HG02973 (cell line): ENCODE data around the gene GADL1.

Source experiments
- ATAC-seq: cut with Tn5 transposase; IDR thresholded peaks from one replicate; pipeline ENCODE4 v1.9.1; 2021; ENCODE audit warnings: moderate library complexity; ENCODE audit not compliant: unreplicated experiment

GADL1 gene

GRCh38 chr3:30729936-30730335 is 164.5 kb downstream of the GADL1 start:
- no peak for ATAC-seq

- ATAC-seq: no peak
These were observed 164.9 kb downstream of the GADL1 start for GRCh38 chr3:30729512-30729911.

- no peak for ATAC-seq
These were observed 166.3 kb downstream of the GADL1 start for GRCh38 chr3:30728143-30728542.

GRCh38 chr3:30724863-30725262 is 169.6 kb downstream of the GADL1 start:
- no peak for ATAC-seq

- no peak for ATAC-seq
These were observed 171.2 kb downstream of the GADL1 start for GRCh38 chr3:30723211-30723610.

- ATAC-seq: no peak
These were observed 173.2 kb downstream of the GADL1 start for GRCh38 chr3:30721314-30721634.

- ATAC-seq: no peak
These were observed 173.7 kb downstream of the GADL1 start for GRCh38 chr3:30720586-30721313.

GRCh38 chr3:30719536-30719935 is 174.9 kb downstream of the GADL1 start:
- no peak for ATAC-seq

GRCh38 chr3:30713885-30714503 is 180.5 kb downstream of the GADL1 start:
- no peak for ATAC-seq

GRCh38 chr3:30712991-30713390 is 181.5 kb downstream of the GADL1 start:
- ATAC-seq: no peak

- no peak for ATAC-seq
These were observed 182.6 kb downstream of the GADL1 start for GRCh38 chr3:30711867-30712266.

GRCh38 chr3:30711151-30711550 is 183.3 kb downstream of the GADL1 start:
- ATAC-seq: no peak

GRCh38 chr3:30710017-30710416 is 184.4 kb downstream of the GADL1 start:
- ATAC-seq: no peak

GRCh38 chr3:30708472-30708871 is 186.0 kb downstream of the GADL1 start:
- no peak for ATAC-seq

- ATAC-seq: no peak
These were observed 186.6 kb downstream of the GADL1 start for GRCh38 chr3:30707825-30708224.

- no peak for ATAC-seq
These were observed 189.2 kb downstream of the GADL1 start for GRCh38 chr3:30704931-30705890.

GRCh38 chr3:30702828-30703397 is 191.5 kb downstream of the GADL1 start:
- no peak for ATAC-seq

GRCh38 chr3:30702038-30702827 is 192.2 kb downstream of the GADL1 start:
- no peak for ATAC-seq

- ATAC-seq: no peak
These were observed 193.6 kb downstream of the GADL1 start for GRCh38 chr3:30700702-30701321.

GRCh38 chr3:30699927-30700326 is 194.5 kb downstream of the GADL1 start:
- no peak for ATAC-seq
